ENCODE results near the gene RNF5.
"Not testable (repeated sequence)": the region's sequence is repeated elsewhere in the genome, so short reads cannot be mapped to it uniquely, and the experiment has no call there.

- not testable (repeated sequence) for TF ChIP-seq CTCF (IDR thresholded peaks at IDR 0.05; ENCODE audit: low read depth, low read length, poor library complexity, severe bottlenecking); EZH2phosphoT487 (IDR thresholded peaks at IDR 0.05; ENCODE audit: borderline replicate concordance, low read length)
Measured at GRCh38 chr6:32187725-32188380, 9.6 kb downstream of the RNF5 start.
